ENCODE results near the gene POTEM.
"Not testable (repeated sequence)": the region's sequence is repeated elsewhere in the genome, so short reads cannot be mapped to it uniquely, and the experiment has no call there.

DNA sequence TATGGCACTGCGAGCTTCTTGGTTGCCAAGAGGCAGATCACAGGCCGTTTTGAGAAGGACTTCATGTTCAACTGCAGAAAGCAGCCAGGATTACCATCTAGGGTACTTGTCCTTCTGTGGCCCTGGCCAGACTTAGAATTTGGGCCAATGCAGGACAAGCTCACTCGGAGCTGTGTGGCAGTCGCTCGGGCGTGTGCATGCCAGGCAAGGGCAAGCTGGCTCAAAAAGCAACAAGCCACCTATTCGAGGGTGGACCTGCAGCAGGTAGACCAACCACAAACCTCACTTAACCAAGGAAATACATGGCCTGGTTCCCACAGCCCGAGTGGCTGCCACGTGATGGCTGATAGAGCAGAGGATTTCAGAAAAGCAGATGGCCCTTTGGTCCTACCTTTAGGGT, 39.3 kb downstream of the POTEM start:
- not testable (repeated sequence) for TF ChIP-seq CTCF (IDR thresholded peaks at IDR 0.05); EP300 (IDR thresholded peaks at IDR 0.05); POLR2AphosphoS5 (IDR thresholded peaks at IDR 0.05); POLR2A (IDR thresholded peaks at IDR 0.05; ENCODE audit: low read depth)

All from esophagus muscularis mucosa (tissue), 4 donors.